Posterior cingulate gyrus (tissue), 11 donors: Measurements from ENCODE around the gene IFI16.

Experiments used
- DNase-seq, 10 donors: peaks; one replicate each; pipeline versions ENCODE4 v3.0.0 to v3.0.0-alpha.2; 2020 to 2021; ENCODE audit warnings: mixed read lengths in 3 of 10
- intact Hi-C: fragments of 100-400 bp; cut with DNase I; formaldehyde crosslinking; loops from one replicate; pipeline ENCODE4 v1.15.1; 2023

Gene IFI16

DNA sequence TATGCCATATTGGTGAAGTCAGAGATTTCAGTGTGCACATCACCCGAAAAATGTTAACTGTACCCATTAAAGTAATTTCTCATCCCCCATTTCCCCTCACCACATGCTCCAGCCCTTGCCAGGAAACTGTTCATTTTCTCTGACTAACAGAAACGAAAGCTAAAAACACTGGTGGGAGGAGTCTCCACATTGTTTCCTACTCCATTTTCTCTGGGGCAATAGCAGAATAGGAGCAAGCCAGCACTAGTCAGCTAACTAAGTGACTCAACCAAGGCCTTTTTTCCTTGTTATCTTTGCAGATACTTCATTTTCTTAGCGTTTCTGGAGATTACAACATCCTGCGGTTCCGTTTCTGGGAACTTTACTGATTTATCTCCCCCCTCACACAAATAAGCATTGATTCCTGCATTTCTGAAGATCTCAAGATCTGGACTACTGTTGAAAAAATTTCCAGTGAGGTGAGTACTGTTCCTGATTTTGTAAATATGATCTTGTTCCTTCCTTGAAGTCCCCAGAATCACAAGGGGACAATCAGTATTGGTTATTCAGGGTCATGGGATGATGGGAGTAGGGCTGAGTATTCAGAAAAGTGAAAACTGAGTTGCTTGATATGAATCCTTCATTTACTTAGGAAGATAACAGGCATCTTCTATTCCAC lies at the start of gene IFI16:
TSS of gene IFI16 (plus strand) at position 204 of the 658 bp plus-strand sequence. CDS start 4,774 bp downstream, outside the sequence.
- peak in 1 of 10 donors; percentile 26 for DNase-seq
- intact Hi-C loops = loop anchor here (5.0 kb wide), 1 partner anchor 57 kb away; no protein-coding TSS in a partner anchor

- intact Hi-C loops = no loop called here
- DNase-seq = no peak
These were observed 48.5 kb upstream of the IFI16 start for GRCh38 chr1:158961178-158961577.

DNA sequence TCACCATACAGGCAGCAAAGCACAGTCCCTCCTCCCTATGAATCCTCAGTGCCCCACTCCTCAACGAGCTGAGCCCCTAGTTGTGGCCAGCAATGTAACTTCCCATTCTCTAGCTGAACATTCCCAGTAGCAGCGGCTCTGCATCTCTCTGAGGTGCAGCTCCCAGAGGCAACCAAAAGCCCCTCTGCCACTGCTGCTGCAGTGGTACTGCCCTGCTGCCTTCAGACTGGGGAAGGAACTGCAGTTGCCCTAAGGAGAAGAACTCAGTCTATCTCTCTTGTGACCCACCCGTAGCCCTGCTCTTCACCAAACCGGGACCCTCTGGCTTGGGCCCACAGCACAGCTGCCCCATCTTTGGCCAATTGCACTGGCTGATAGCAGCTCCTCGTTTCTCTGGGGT lies 46.7 kb upstream of the IFI16 start:
- intact Hi-C loops = no loop called here
- DNase-seq = peak in 1 of 10 donors; percentile 27

- intact Hi-C loops = no loop called here
- no peak for DNase-seq
These were observed 40.5 kb upstream of the IFI16 start for GRCh38 chr1:158969166-158969565.

- intact Hi-C loops = no loop called here
- DNase-seq = no peak
These were observed 39.9 kb upstream of the IFI16 start for GRCh38 chr1:158969855-158970254.

DNA sequence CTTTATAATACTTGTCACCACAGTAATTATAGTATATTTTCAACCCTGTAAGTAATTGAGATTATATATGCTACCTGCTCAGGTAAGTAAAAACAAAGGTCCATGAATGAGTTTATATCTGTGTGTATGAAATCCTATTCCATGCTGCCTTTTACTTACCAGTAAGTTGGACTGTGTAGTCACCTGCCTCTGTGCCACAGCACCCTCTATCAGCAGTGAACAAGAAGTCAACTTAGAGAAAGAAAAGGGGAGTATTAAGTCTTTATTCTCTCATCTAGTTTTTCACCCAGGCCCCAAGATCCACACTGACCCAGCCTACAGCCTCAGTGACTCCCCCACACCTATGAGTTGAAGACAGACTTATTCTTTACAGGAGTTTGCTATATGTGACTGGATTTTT lies 36.9 kb upstream of the IFI16 start:
- DNase-seq = no peak
- intact Hi-C loops = no loop called here

GRCh38 chr1:158976219-158976618 lies 33.5 kb upstream of the IFI16 start:
- intact Hi-C loops = no loop called here
- no peak for DNase-seq

GRCh38 chr1:158978730-158979129 lies 31.0 kb upstream of the IFI16 start:
- no peak for DNase-seq
- intact Hi-C loops = no loop called here

- DNase-seq = no peak
- intact Hi-C loops = no loop called here
These were observed 30.5 kb upstream of the IFI16 start for GRCh38 chr1:158979229-158979628.

GRCh38 chr1:158983235-158983634 lies 26.5 kb upstream of the IFI16 start:
- DNase-seq = no peak
- intact Hi-C loops = no loop called here

DNA sequence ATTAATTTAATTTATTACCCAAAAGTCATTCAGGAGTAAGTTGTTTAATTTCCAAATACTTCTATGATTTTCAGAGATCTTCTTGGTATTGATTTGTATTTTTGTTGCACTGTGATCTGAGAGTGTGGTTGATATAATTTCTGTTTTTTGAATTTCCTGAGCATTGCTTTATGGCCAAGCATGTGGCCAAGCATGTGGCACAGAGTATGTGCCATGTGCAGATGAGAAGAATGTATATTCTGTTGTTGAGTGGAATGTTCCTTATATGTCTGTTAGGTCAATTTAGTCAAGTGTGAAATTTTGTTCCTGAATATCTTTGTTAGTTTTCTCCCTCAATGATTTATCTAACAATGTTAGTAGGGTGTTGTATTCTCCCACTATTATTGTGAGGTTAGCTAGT lies 25.3 kb upstream of the IFI16 start:
- DNase-seq = no peak
- intact Hi-C loops = no loop called here

DNA sequence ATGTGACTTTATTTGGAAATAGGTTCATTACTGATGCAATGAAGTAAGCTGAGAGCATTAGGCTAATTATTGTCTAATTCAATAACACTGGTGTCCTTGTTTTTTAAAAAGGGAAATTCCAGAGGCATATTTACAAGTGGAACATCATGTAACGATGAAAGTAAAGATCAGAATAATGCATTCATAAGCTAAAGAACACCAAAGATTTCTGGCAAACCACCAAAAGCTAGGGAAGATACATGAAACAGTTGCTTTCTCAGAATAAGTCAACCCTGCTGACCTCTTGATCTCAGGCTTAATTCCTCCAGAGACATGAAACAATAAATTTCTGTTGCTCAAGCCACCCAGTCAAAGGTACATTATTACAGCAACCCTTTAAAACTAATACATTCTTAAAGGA lies 20.3 kb upstream of the IFI16 start:
- no peak for DNase-seq
- intact Hi-C loops = no loop called here

- no peak for DNase-seq
- intact Hi-C loops = loop anchor here (10.0 kb wide), 2 partner anchors 488 to 1028 kb away; no protein-coding TSS in a partner anchor
These were observed 16.9 kb upstream of the IFI16 start for GRCh38 chr1:158992787-158993312.

- intact Hi-C loops = loop anchor here (10.0 kb wide), 2 partner anchors 492 to 1032 kb away; no protein-coding TSS in a partner anchor
These were observed 12.7 kb upstream of the IFI16 start for GRCh38 chr1:158996998-158997397.

GRCh38 chr1:158998037-158998780 lies 11.5 kb upstream of the IFI16 start:
- no peak for DNase-seq
- intact Hi-C loops = loop anchor here (1.0 to 10.0 kb wide), 3 partner anchors 493 to 1033 kb away; no protein-coding TSS in a partner anchor

More at GRCh38 chr1:158996998-158997397, 12.7 kb upstream of the IFI16 start:
- no peak for DNase-seq

GRCh38 chr1:158998781-158999161 lies 10.9 kb upstream of the IFI16 start:
- DNase-seq = peak in 6 of 10 donors; percentile 48 to 93 (median 54)
- intact Hi-C loops = loop anchor here (1.0 to 10.0 kb wide), 3 partner anchors 494 to 1034 kb away; no protein-coding TSS in a partner anchor

DNA sequence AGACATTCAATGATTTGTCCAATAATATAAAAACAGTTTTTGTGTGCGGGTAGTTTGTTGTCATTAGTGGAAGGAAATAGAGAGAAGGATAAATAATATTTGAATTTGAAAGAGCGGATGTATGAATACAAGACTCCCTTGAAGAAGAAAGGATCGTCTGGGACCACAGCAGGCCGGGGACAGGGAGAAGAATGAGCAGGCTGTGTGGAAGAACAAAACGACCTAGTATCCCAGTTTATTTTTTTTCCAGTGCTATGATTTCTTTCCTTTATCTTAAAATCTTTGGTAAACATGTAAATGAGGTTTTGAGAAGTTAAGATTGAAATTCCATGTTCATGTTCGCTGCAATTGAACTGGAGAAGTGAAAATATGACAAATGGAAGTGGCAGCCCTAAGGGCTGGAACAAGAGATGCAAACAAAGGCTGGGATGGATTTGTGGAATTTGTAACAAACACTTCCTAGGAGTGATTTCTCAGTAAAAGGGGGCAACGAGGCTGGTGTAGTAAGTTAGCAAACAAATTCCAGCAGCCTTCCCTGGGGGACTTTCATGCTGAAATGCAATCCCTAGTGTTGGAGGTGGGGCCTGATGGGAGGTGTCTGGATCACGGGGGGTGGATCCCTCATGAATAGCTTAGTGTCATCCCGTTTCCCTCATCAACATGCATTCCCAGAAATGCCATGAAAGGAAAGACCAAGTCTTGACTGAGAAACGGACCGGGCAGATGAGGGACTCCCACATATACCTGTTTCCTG lies 10.2 kb upstream of the IFI16 start:
- peak; percentile 53 to 96 (median 76) for DNase-seq
- intact Hi-C loops = loop anchor here (10.0 kb wide), 2 partner anchors 495 to 1035 kb away; no protein-coding TSS in a partner anchor

DNA sequence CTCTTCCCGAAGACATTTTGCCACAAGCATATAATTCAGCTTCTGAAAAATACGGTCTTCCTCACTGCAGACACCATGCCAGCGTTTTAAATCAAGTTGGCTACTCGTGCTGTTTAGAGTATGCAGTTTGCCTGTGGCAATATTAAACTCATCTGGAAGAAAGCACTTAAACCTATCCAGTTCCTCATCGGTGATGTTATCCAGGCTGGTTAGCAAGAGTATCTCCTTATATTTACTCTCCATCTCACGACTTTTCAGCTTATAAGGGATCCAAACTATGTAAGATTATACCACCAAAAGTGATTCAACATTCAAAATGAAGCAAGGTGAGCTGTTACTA lies 9.7 kb upstream of the IFI16 start:
- DNase-seq = no peak
- intact Hi-C loops = no loop called here

GRCh38 chr1:159000625-159001024 lies 9.1 kb upstream of the IFI16 start:
- DNase-seq = peak in 9 of 10 donors; percentile 42 to 93 (median 72)
- intact Hi-C loops = no loop called here

DNA sequence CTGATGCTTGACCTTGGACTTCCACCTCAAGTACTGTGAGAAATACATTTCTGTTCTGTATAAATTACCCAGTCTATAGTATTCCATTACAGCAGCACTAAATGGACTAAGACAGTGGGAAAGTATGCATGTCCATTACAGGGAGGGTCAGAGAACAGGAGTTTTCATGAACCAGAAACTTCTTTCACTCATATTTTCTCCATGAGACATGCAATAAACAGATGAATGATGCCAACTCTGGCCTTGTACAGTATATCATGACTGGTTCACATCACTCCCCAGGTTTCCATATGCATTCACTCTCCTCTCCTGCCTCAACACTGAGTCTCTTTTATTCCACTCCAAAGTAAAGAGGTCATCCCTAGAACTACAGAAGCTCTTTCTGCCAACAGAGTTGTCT lies 4.5 kb upstream of the IFI16 start:
- intact Hi-C loops = no loop called here
- DNase-seq = no peak

DNA sequence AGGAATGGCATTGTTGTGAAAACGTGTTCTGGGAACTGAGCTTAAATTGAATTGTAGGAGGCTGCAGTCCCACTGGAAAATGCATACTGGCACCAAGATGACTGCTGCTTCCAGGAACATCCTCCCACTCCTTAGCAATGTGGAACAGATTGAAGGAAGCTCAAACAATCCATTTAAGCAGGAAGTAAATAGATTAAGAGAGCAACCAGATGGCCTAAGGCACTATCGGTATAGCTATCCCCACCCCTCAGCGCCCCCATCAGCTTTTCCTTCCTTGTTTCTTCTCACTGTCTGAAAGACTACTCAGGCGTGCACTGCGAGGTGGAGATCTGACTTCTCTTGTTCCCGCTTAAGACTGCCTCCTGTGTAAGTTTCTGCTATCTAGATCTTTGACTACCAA lies 4.0 kb upstream of the IFI16 start:
- intact Hi-C loops = no loop called here
- DNase-seq = no peak
